Neural cell (in vitro differentiated cells): ENCODE data around the gene CARHSP1. TPM values are rescaled to one million over a fixed set of nuclear protein-coding genes. Genes with fewer than 3 reads are reported as not detected.

Experiments
- H2AFZ ChIP-seq: fragments of 200-600, 300-800 bp; sonication (generic), shearing (Covaris generic); 2 replicates; pipeline ENCODE4 v1.6.0; 2014; ENCODE audit warnings: low read depth, mild to moderate bottlenecking, antibody characterized with exemption, low read length, moderate library complexity
- H3F3A ChIP-seq: fragments of 200-600 bp; shearing (Covaris generic); 2 replicates; pipeline ENCODE4 v1.6.1; 2016; ENCODE audit warnings: mild to moderate bottlenecking, moderate library complexity, mixed read lengths, antibody characterized with exemption, low read length; ENCODE audit not compliant: insufficient read depth, poor library complexity, severe bottlenecking
- H3K27ac ChIP-seq: fragments of 200-600, 300-800 bp; sonication (generic), shearing (Covaris generic); 2 replicates; pipeline ENCODE4 v1.5.1; 2014; ENCODE audit warnings: mild to moderate bottlenecking, low read length, moderate library complexity
- H3K27me3 ChIP-seq: fragments of 300-800, 200-600 bp; sonication (generic), shearing (Covaris generic); 2 replicates; pipeline ENCODE4 v1.6.0; 2014; ENCODE audit warnings: mild to moderate bottlenecking, low read depth, low read length, moderate library complexity; ENCODE audit not compliant: insufficient read depth
- H3K36me3 ChIP-seq: fragments of 300-800, 200-600 bp; sonication (generic), shearing (Covaris generic); 2 replicates; pipeline ENCODE4 v1.5.1; 2014; ENCODE audit warnings: mild to moderate bottlenecking, antibody characterized with exemption, low read length, moderate library complexity; ENCODE audit not compliant: insufficient read depth
- H3K4me2 ChIP-seq: fragments of 300-800, 200-600 bp; sonication (generic), shearing (Covaris generic); 2 replicates; pipeline ENCODE4 v1.6.0; 2014; ENCODE audit warnings: mild to moderate bottlenecking, low read length
- H3K4me3 ChIP-seq: fragments of 300-800, 200-600 bp; sonication (generic), shearing (Covaris generic); 2 replicates; pipeline ENCODE4 v1.5.1; 2014; ENCODE audit warnings: mild to moderate bottlenecking, low read length, moderate library complexity
- H3K79me2 ChIP-seq: fragments of 200-600 bp; shearing (Covaris generic); replicated peaks from 2 replicates; pipeline ENCODE4 v1.6.0; 2014; ENCODE audit warnings: mild to moderate bottlenecking, low read length, moderate library complexity; ENCODE audit not compliant: insufficient read depth
- H3K9ac ChIP-seq: fragments of 300-800, 200-600 bp; sonication (generic), shearing (Covaris generic); 2 replicates; pipeline ENCODE4 v1.6.1; 2016; ENCODE audit warnings: mild to moderate bottlenecking, low read length, mixed read lengths
- H3K9me2 ChIP-seq: fragments of 200-600 bp; shearing (Covaris generic); 2 replicates; pipeline ENCODE4 v1.6.1; 2016; ENCODE audit warnings: mild to moderate bottlenecking, low read length, mixed read lengths; ENCODE audit not compliant: insufficient read depth
- H3K9me3 ChIP-seq: fragments of 200-600, 300-800 bp; sonication (generic), shearing (Covaris generic); 2 replicates; pipeline ENCODE4 v1.6.1; 2016; ENCODE audit warnings: mild to moderate bottlenecking, mixed run types, low read length, moderate library complexity, mixed read lengths
- H4K20me1 ChIP-seq: fragments of 200-600 bp; shearing (Covaris generic); 2 replicates; pipeline ENCODE4 v1.6.1; 2016; ENCODE audit warnings: mild to moderate bottlenecking, mixed run types; ENCODE audit not compliant: insufficient read depth
- CTCF ChIP-seq: fragments of 450-650 bp; IDR thresholded peaks from 2 replicates; pipeline ENCODE4 v1.5.1; 2014; ENCODE audit warnings: antibody characterized with exemption, mild to moderate bottlenecking, moderate library complexity; ENCODE audit not compliant: poor library complexity, severe bottlenecking
- EP300 ChIP-seq: fragments of 450-650 bp; conservative IDR thresholded peaks from 2 replicates; pipeline ENCODE4 v1.6.1; 2014; ENCODE audit warnings: antibody characterized with exemption, mild to moderate bottlenecking, moderate library complexity; ENCODE audit not compliant: poor library complexity, severe bottlenecking
- EZH2 ChIP-seq: fragments of 200-600, 300-800 bp; shearing (Covaris generic), sonication (generic); IDR thresholded peaks from 2 replicates; pipeline ENCODE4 v1.6.1; 2014; ENCODE audit warnings: antibody characterized with exemption, low read length, borderline replicate concordance, mild to moderate bottlenecking; ENCODE audit not compliant: insufficient read depth, poor library complexity, severe bottlenecking
- MXI1 ChIP-seq: fragments of 450-650 bp; conservative IDR thresholded peaks from 2 replicates; pipeline ENCODE4 v1.6.1; 2014; ENCODE audit warnings: antibody characterized with exemption, mild to moderate bottlenecking; ENCODE audit not compliant: poor library complexity, severe bottlenecking
- POLR2AphosphoS5 ChIP-seq: IDR thresholded peaks from 2 replicates; pipeline ENCODE4 v1.6.1; 2012
- RAD21 ChIP-seq: fragments of 450-650 bp; conservative IDR thresholded peaks from 2 replicates; pipeline ENCODE4 v1.6.1; 2014; ENCODE audit warnings: antibody characterized with exemption, mild to moderate bottlenecking, moderate library complexity
- REST ChIP-seq: IDR thresholded peaks from 2 replicates; pipeline ENCODE4 v1.6.1; 2012; ENCODE audit warnings: borderline replicate concordance
- SMC3 ChIP-seq: fragments of 450-650 bp; conservative IDR thresholded peaks from 2 replicates; pipeline ENCODE4 v1.6.1; 2014; ENCODE audit warnings: antibody characterized with exemption, mild to moderate bottlenecking, moderate library complexity; ENCODE audit not compliant: poor library complexity
- TAF1 ChIP-seq: IDR thresholded peaks from 2 replicates; pipeline ENCODE4 v1.6.1; 2012; ENCODE audit warnings: low read depth
- polyA plus RNA-seq: library from polyadenylated mRNA; depleted of rRNA; stranded (reverse); fragments of >200 nt; gene quantifications from 2 replicates; pipeline ENCODE4 v1.2.3, GENCODE V29; 2014

CARHSP1 gene
- polyA plus RNA-seq, 1 donor from 2014 or later, result 102 TPM

- H3K4me2 ChIP-seq, result no peak overlapping the region
These were observed 19.3 kb downstream of the CARHSP1 start for GRCh38 chr16:8849411-8850011.

GRCh38 chr16:8848939-8849391 lies 19.8 kb downstream of the CARHSP1 start:
- Histone ChIP-seq H2AFZ (no peak overlapping the region), H3K27me3 (no peaks in the 10 kb centered on the region), H3K4me3 (no peak overlapping the region), H3F3A (no peaks in the 10 kb centered on the region), H3K4me2 (no peak overlapping the region), H3K9ac (no peak overlapping the region), H3K9me3 (no peaks in the 10 kb centered on the region), H3K9me2 (no peaks in the 10 kb centered on the region), H3K27ac (no peak overlapping the region), H4K20me1 (no peaks in the 10 kb centered on the region), H3K36me3 (no peaks in the 10 kb centered on the region), H3K79me2 (no peaks in the 10 kb centered on the region)
- TF ChIP-seq REST, result no peak
- TF ChIP-seq TAF1, result no peak
- no peak for TF ChIP-seq EP300
- no peak for TF ChIP-seq POLR2AphosphoS5

More at GRCh38 chr16:8849411-8850011, 19.3 kb downstream of the CARHSP1 start:
- Histone ChIP-seq H3K9ac (no peak overlapping the region), H3K36me3 (no peaks in the 10 kb centered on the region), H3K79me2 (no peaks in the 10 kb centered on the region), H3F3A (no peaks in the 10 kb centered on the region), H4K20me1 (no peaks in the 10 kb centered on the region), H3K4me3 (no peak overlapping the region), H3K27ac (no peak overlapping the region), H3K27me3 (no peaks in the 10 kb centered on the region), H3K9me3 (no peaks in the 10 kb centered on the region), H2AFZ (no peak overlapping the region), H3K9me2 (no peaks in the 10 kb centered on the region)
- no peak for TF ChIP-seq EZH2
- no peak for TF ChIP-seq MXI1
- no peak for TF ChIP-seq TAF1
- no peak for TF ChIP-seq POLR2AphosphoS5
- TF ChIP-seq REST, result no peak
- TF ChIP-seq RAD21, result no peak
- no peak for TF ChIP-seq SMC3
- TF ChIP-seq CTCF, result no peak
- TF ChIP-seq EP300, result no peak
